Measurements from ENCODE around the gene SOWAHC.

- no peak for TF ChIP-seq CTCF (IDR thresholded peaks at IDR 0.05)
- no peak for TF ChIP-seq ZFX (IDR thresholded peaks at IDR 0.05; ENCODE audit: borderline replicate concordance)
Measured at GRCh38 chr2:109615637-109616144, 1.5 kb downstream of the SOWAHC start.

All from 22Rv1 (cell line).